CD14-positive monocyte (primary cell): ENCODE data around the gene SLC9A9. TPM values are rescaled to one million over a fixed set of nuclear protein-coding genes. Genes with fewer than 3 reads are reported as not detected.

Experiments
- DNase-seq, 3 donors: peaks; one replicate each; pipeline ENCODE4 v3.0.0-alpha.2; 2011 to 2022
- H2AFZ ChIP-seq: 2 replicates; pipeline ENCODE4 v1.6.0; 2012; ENCODE audit warnings: mild to moderate bottlenecking, low read depth, low read length, inconsistent platforms; ENCODE audit not compliant: insufficient read depth, poor library complexity, severe bottlenecking
- H3K27ac ChIP-seq, 2 donors: 1 replicate in 1 of 2; 2 replicates in 1 of 2; pipeline ENCODE4 v1.5.1; 2012 to 2013; ENCODE audit warnings: low read length in 2 of 2, control low read depth in 1 of 2, inconsistent platforms in 1 of 2, low read depth in 1 of 2, mild to moderate bottlenecking in 1 of 2
- H3K27me3 ChIP-seq, 2 donors: one replicate each; pipeline versions ENCODE4 v1.6.0 to v1.6.1; 2011 to 2013; ENCODE audit warnings: low read length in 2 of 2; ENCODE audit not compliant: control insufficient read depth in 2 of 2, insufficient read depth in 2 of 2
- H3K36me3 ChIP-seq, 2 donors: replicated peaks in 1 of 2; 1 replicate in 1 of 2; 2 replicates in 1 of 2; pipeline versions ENCODE4 v1.5.1 to v1.6.1; 2012 to 2013; ENCODE audit warnings: low read length in 2 of 2, control low read depth in 1 of 2, inconsistent platforms in 1 of 2, mild to moderate bottlenecking in 1 of 2; ENCODE audit not compliant: insufficient read depth in 2 of 2, control insufficient read depth in 1 of 2
- H3K4me1 ChIP-seq, 2 donors: 1 replicate in 1 of 2; 2 replicates in 1 of 2; pipeline versions ENCODE4 v1.5.1 to v1.6.1; 2012 to 2013; ENCODE audit warnings: low read length in 2 of 2, control low read depth in 1 of 2, inconsistent platforms in 1 of 2, mild to moderate bottlenecking in 1 of 2, moderate library complexity in 1 of 2; ENCODE audit not compliant: insufficient read depth in 2 of 2, control insufficient read depth in 1 of 2
- H3K4me2 ChIP-seq: replicated peaks from 2 replicates; pipeline ENCODE3; 2012; ENCODE audit warnings: low read length, moderate library complexity, mild to moderate bottlenecking; ENCODE audit not compliant: poor library complexity, severe bottlenecking; ENCODE audit errors: extremely low read depth
- H3K4me3 ChIP-seq, 3 experiments: fragments of 200-600 bp in 1 of 3; sonication (generic) in 1 of 3; replicated peaks in 1 of 3; 1 replicate in 2 of 3; 2 replicates in 1 of 3; pipeline ENCODE4 v1.5.1; 2011 to 2013; ENCODE audit warnings: low read length in 3 of 3, mild to moderate bottlenecking in 3 of 3, control low read depth in 2 of 3, low read depth in 2 of 3, inconsistent platforms in 1 of 3, moderate library complexity in 1 of 3
- H3K79me2 ChIP-seq: 2 replicates; pipeline ENCODE4 v1.6.0; 2012; ENCODE audit warnings: mild to moderate bottlenecking, control low read depth, inconsistent platforms, low read length, moderate library complexity; ENCODE audit not compliant: insufficient read depth
- H3K9ac ChIP-seq: 2 replicates; pipeline ENCODE4 v1.6.0; 2017; ENCODE audit warnings: low read length, mild to moderate bottlenecking; ENCODE audit not compliant: insufficient read depth, poor library complexity, severe bottlenecking
- H3K9me3 ChIP-seq, 2 donors: replicated peaks in 1 of 2; 1 replicate in 1 of 2; 2 replicates in 1 of 2; pipeline versions ENCODE4 v1.5.1 to v1.6.1; 2012 to 2013; ENCODE audit warnings: low read length in 2 of 2, control low read depth in 1 of 2; ENCODE audit not compliant: control insufficient read depth in 1 of 2, insufficient read depth in 1 of 2
- H4K20me1 ChIP-seq: 2 replicates; pipeline ENCODE4 v1.6.0; 2012; ENCODE audit warnings: mild to moderate bottlenecking, low read length, control low read depth, moderate library complexity; ENCODE audit not compliant: insufficient read depth
- H3K27ac Mint-ChIP-seq, 7 donors: one replicate each; pipeline ENCODE4 v1.8.0; 2020; ENCODE audit warnings: mild to moderate bottlenecking in 7 of 7, mixed read lengths in 7 of 7, moderate library complexity in 6 of 7, inconsistent platforms in 2 of 7
- H3K27me3 Mint-ChIP-seq, 3 donors: one replicate each; pipeline ENCODE4 v1.8.0; 2021 to 2022; ENCODE audit warnings: low read depth in 3 of 3, mild to moderate bottlenecking in 3 of 3, mixed read lengths in 3 of 3, moderate library complexity in 3 of 3, inconsistent platforms in 1 of 3
- H3K36me3 Mint-ChIP-seq, 2 donors: one replicate each; pipeline ENCODE4 v1.8.0; 2020; ENCODE audit warnings: mixed read lengths in 2 of 2, inconsistent platforms in 1 of 2, mild to moderate bottlenecking in 1 of 2
- H3K4me1 Mint-ChIP-seq: one replicate; pipeline ENCODE4 v1.8.0; 2020; ENCODE audit warnings: mild to moderate bottlenecking, mixed read lengths
- H3K4me3 Mint-ChIP-seq, 2 donors: one replicate each; pipeline ENCODE4 v1.8.0; 2020; ENCODE audit warnings: mild to moderate bottlenecking in 2 of 2, mixed read lengths in 2 of 2, moderate library complexity in 1 of 2
- H3K9me3 Mint-ChIP-seq, 7 donors: one replicate each; pipeline ENCODE4 v1.8.0; 2020 to 2022; ENCODE audit warnings: mixed read lengths in 7 of 7, mild to moderate bottlenecking in 6 of 7, moderate library complexity in 6 of 7, inconsistent platforms in 2 of 7
- CTCF ChIP-seq: fragments of 200-600 bp; IDR thresholded peaks from one replicate; pipeline ENCODE4 v1.8.0; 2022; ENCODE audit warnings: antibody characterized with exemption, mild to moderate bottlenecking
- WGBS: methylation state at CpG from one replicate; pipeline ENCODE4 v1.1.5; 2013; ENCODE audit warnings: missing lambda C conversion rate; ENCODE audit not compliant: insufficient coverage; 5-methylcytosine and 5-hydroxymethylcytosine counted together
- intact Hi-C, 2 donors: fragments of 100-400 bp; cut with micrococcal nuclease; formaldehyde crosslinking; loops; one replicate each; pipeline versions ENCODE4 v1.15.0 to v1.15.1; 2023
- polyA plus RNA-seq, 3 donors: library from polyadenylated mRNA; depleted of rRNA in 1 of 3; unstranded in 2 of 3; stranded (reverse) in 1 of 3; fragments of 300-500 nt in 2 of 3; fragments of >200 nt in 1 of 3; fragmentation: Illumina TruSeq in 2 of 3; gene quantifications; 1 replicate in 2 of 3; 2 replicates in 1 of 3; pipeline ENCODE4 v1.2.3, GENCODE V29; 2012 to 2021

Gene SLC9A9
- polyA plus RNA-seq, 3 donors = 14.1 to 32.8 (median 27.0) TPM

- no peak for DNase-seq
- Histone ChIP-seq H3K4me3 (no peak overlapping the region), H3K27ac (no peak overlapping the region), H3K9ac (no peak overlapping the region), H3K36me3 (peaks cover 0 to 12% of the 10 kb centered on the region in 2 donors), H3K4me1 (no peaks in the 10 kb centered on the region), H3K27me3 (no peaks in the 10 kb centered on the region), H3K79me2 (no peaks in the 10 kb centered on the region), H4K20me1 (no peaks in the 10 kb centered on the region), H3K9me3 (peaks cover 4 to 30% of the 10 kb centered on the region in 2 donors), H2AFZ (no peak overlapping the region), H3K4me2 (no peak overlapping the region)
- WGBS = 93% methylated on average over 2 of the region's 4 CpGs
- intact Hi-C loops = no loop called here
- no peaks in the 10 kb centered on the region for H3K4me1 Mint-ChIP-seq
- H3K9me3 Mint-ChIP-seq = peaks cover 0 to 21% (median 10%) of the 10 kb centered on the region in 7 donors
- H3K27me3 Mint-ChIP-seq = no peaks in the 10 kb centered on the region
- no peak for TF ChIP-seq CTCF
- no peak overlapping the region for H3K27ac Mint-ChIP-seq
- H3K36me3 Mint-ChIP-seq = peaks cover 10 to 12% of the 10 kb centered on the region in 2 donors
- no peak overlapping the region for H3K4me3 Mint-ChIP-seq
These were observed 213.3 kb downstream of the SLC9A9 start for GRCh38 chr3:143634991-143635390.

GRCh38 chr3:143634427-143634826 lies 213.8 kb downstream of the SLC9A9 start:
- H3K9me3 ChIP-seq = peaks cover 4 to 30% of the 10 kb centered on the region in 2 donors
- no peak overlapping the region for H3K4me2 ChIP-seq
- H3K4me1 ChIP-seq = no peaks in the 10 kb centered on the region
- H3K27me3 ChIP-seq = no peaks in the 10 kb centered on the region
- no peak for DNase-seq
- no peak overlapping the region for H3K4me3 ChIP-seq
- Mint-ChIP-seq H3K36me3 (peaks cover 12 to 13% of the 10 kb centered on the region in 2 donors), H3K9me3 (peaks cover 0 to 19% (median 10%) of the 10 kb centered on the region in 7 donors), H3K27me3 (no peaks in the 10 kb centered on the region), H3K4me3 (no peak overlapping the region), H3K27ac (no peak overlapping the region), H3K4me1 (no peaks in the 10 kb centered on the region)
- H3K27ac ChIP-seq = no peak overlapping the region
- H3K36me3 ChIP-seq = peaks cover 0 to 12% of the 10 kb centered on the region in 2 donors
- H3K9ac ChIP-seq = no peak overlapping the region
- H2AFZ ChIP-seq = no peak overlapping the region
- no peak for TF ChIP-seq CTCF
- intact Hi-C loops = no loop called here
- H3K79me2 ChIP-seq = no peaks in the 10 kb centered on the region
- no peaks in the 10 kb centered on the region for H4K20me1 ChIP-seq
